C4-2B (cell line): ENCODE measurements around the gene EPC1.
"Not testable (repeated sequence)": the region's sequence is repeated elsewhere in the genome, so short reads cannot be mapped to it uniquely, and the experiment has no call there.

Source experiments
- H3K27ac ChIP-seq: fragments of 450-650 bp; 2 replicates; pipeline ENCODE4 v1.5.1; 2017
- CTCF ChIP-seq: fragments of 450-650 bp; conservative IDR thresholded peaks from 2 replicates; pipeline ENCODE4 v1.5.1; 2017; ENCODE audit warnings: mild to moderate bottlenecking
- ZFX ChIP-seq: fragments of 450-650 bp; IDR thresholded peaks from 2 replicates; pipeline ENCODE4 v1.6.1; 2017

The EPC1 gene

GRCh38 chr10:32346551-32347362 lies at the start of gene EPC1:
TSS of gene EPC1 (minus strand) at chr10:32347158. CDS start at chr10:32346915, 243 bp downstream.
- peak; percentile 61; the same call in 1 of the 2 replicates for TF ChIP-seq ZFX
- peak; percentile 45 for TF ChIP-seq CTCF
- peak within 1 kb of the TSS; percentile 100 for H3K27ac ChIP-seq

GRCh38 chr10:32393911-32394310 lies 47.0 kb upstream of the EPC1 start:
- TF ChIP-seq ZFX (no peak), CTCF (no peak)
- H3K27ac ChIP-seq: no peak overlapping the region

GRCh38 chr10:32392284-32392683 lies 45.3 kb upstream of the EPC1 start:
- H3K27ac ChIP-seq: not testable (repeated sequence)

- no peak overlapping the region for H3K27ac ChIP-seq
- TF ChIP-seq CTCF (no peak), ZFX (no peak)
Measured at GRCh38 chr10:32390193-32390592, 43.2 kb upstream of the EPC1 start.

GRCh38 chr10:32388258-32389027 lies 41.5 kb upstream of the EPC1 start:
- no peak overlapping the region for H3K27ac ChIP-seq
- TF ChIP-seq ZFX (no peak), CTCF (no peak)

GRCh38 chr10:32386623-32387260 lies 39.8 kb upstream of the EPC1 start:
- no peak for TF ChIP-seq CTCF
- no peak for TF ChIP-seq ZFX
- no peak overlapping the region for H3K27ac ChIP-seq

GRCh38 chr10:32384171-32384570 lies 37.2 kb upstream of the EPC1 start:
- no peak overlapping the region for H3K27ac ChIP-seq
- TF ChIP-seq CTCF (no peak), ZFX (no peak)
